HFFc6 (cell line): ENCODE data around the gene BAD. TPM values are rescaled to one million over a fixed set of nuclear protein-coding genes. Genes with fewer than 3 reads are reported as not detected.
"Not testable (repeated sequence)": the region's sequence is repeated elsewhere in the genome, so short reads cannot be mapped to it uniquely, and the experiment has no call there.

Source experiments
- DNase-seq: peaks from one replicate; pipeline ENCODE4 v3.0.0-alpha.2; 2018
- H3K27ac Mint-ChIP-seq: 2 replicates; pipeline ENCODE4 v1.8.0; 2020; ENCODE audit warnings: mild to moderate bottlenecking, mixed read lengths
- H3K27me3 Mint-ChIP-seq: 2 replicates; pipeline ENCODE4 v1.8.0; 2021; ENCODE audit warnings: mild to moderate bottlenecking, moderate library complexity, mixed read lengths; ENCODE audit not compliant: insufficient read depth
- H3K36me3 Mint-ChIP-seq: 2 replicates; pipeline ENCODE4 v1.8.0; 2021; ENCODE audit warnings: low read depth, mixed read lengths
- H3K4me1 Mint-ChIP-seq: 2 replicates; pipeline ENCODE4 v1.8.0; 2020; ENCODE audit warnings: low read depth, mixed read lengths
- H3K4me3 Mint-ChIP-seq: 2 replicates; pipeline ENCODE4 v1.8.0; 2020; ENCODE audit warnings: mild to moderate bottlenecking, moderate library complexity, mixed read lengths
- H3K9me3 Mint-ChIP-seq: 2 replicates; pipeline ENCODE4 v1.8.0; 2020; ENCODE audit warnings: mild to moderate bottlenecking, mixed read lengths
- total RNA-seq, 6 experiments: library from RNA; stranded (reverse); fragmentation: NEBNext Ultra II Directional; extraction: Animal tissue kit (Norgen Biotek cat#: 25700); gene quantifications; 2 replicates in 1 of 6; 3 replicates in 5 of 6; pipeline ENCODE4 v1.2.3, GENCODE V29; 2021
- TF ChIP-seq, protein P1 (sequence below): fragments of 200-600 bp; sonication (generic); IDR thresholded peaks from 2 replicates; pipeline ENCODE4 v1.5.0; 2021; ENCODE audit warnings: antibody characterized with exemption, mild to moderate bottlenecking

BAD gene
- total RNA-seq, 6 experiments from 2014 or later = 65.9 to 75.0 (median 68.8) TPM

- TF ChIP-seq, protein P1, sequence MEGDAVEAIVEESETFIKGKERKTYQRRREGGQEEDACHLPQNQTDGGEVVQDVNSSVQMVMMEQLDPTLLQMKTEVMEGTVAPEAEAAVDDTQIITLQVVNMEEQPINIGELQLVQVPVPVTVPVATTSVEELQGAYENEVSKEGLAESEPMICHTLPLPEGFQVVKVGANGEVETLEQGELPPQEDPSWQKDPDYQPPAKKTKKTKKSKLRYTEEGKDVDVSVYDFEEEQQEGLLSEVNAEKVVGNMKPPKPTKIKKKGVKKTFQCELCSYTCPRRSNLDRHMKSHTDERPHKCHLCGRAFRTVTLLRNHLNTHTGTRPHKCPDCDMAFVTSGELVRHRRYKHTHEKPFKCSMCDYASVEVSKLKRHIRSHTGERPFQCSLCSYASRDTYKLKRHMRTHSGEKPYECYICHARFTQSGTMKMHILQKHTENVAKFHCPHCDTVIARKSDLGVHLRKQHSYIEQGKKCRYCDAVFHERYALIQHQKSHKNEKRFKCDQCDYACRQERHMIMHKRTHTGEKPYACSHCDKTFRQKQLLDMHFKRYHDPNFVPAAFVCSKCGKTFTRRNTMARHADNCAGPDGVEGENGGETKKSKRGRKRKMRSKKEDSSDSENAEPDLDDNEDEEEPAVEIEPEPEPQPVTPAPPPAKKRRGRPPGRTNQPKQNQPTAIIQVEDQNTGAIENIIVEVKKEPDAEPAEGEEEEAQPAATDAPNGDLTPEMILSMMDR = no peak
- Mint-ChIP-seq H3K27ac (peak overlapping the region; percentile 70), H3K9me3 (no peaks in the 10 kb centered on the region), H3K4me1 (peaks cover 22% of the 10 kb centered on the region), H3K4me3 (peak overlapping the region; percentile 77), H3K27me3 (peaks cover 4% of the 10 kb centered on the region), H3K36me3 (peaks cover 16% of the 10 kb centered on the region)
- DNase-seq = no peak
Observed at GRCh38 chr11:64247729-64248531, 36.5 kb downstream of the BAD start.

DNA sequence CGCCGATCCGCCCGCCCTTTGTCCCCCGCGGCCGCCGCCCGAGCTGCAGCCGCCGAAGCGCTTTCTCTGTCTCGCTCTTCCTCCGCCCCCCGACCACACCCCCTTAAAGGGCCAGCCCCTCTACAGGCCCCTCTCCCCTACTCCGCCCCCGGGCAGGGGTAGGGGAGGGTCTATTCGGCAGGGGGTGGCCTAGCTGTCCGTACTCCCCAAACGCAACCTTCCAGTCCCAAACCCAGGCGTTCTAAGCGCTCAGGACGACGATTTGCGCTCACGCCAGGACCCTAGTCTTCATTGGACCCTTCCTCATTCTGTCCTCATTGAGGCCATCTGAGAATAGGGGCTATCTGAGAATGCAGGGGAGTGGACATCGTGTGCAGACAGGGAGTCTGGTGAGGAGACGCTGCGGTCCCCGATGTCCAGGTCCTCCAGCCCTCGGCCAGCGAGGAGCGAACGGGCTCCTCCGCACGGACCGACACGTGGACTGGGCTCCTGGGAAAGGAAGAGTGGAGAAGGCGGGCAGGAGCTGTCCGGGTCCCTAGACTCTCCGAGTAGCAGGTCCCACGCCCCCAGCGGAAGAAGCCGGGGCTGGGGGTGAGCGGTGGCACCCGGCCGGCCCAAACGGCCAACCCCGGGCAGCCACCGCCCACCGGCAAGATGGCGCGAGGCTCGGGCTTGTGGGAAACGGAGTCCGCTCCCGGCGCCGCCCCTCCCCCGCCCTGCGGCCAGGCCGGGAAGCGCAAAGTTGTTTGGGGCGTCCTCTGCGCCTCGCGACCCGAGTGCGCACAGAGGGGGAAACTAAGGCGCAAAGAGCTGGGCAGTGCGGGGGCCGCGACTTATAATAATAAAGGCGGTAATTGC, 37.4 kb downstream of the BAD start, which contains the start of gene PPP1R14B:
TSS of gene PPP1R14B (minus strand) at position 73 of the 858 bp plus-strand sequence. CDS start 270 bp downstream, outside the sequence.
- peak; percentile 90 for DNase-seq
- Mint-ChIP-seq H3K27me3 (peaks cover 4% of the 10 kb centered on the region), H3K4me3 (peak within 1 kb of the TSS; percentile 95), H3K9me3 (no peaks in the 10 kb centered on the region), H3K27ac (peak within 1 kb of the TSS; percentile 95), H3K36me3 (peaks cover 16% of the 10 kb centered on the region), H3K4me1 (peaks cover 29% of the 10 kb centered on the region)
- TF ChIP-seq, protein P1 = peak; percentile 54

- H3K4me3 Mint-ChIP-seq = peak overlapping the region; percentile 89
- H3K27me3 Mint-ChIP-seq, DNase-seq, H3K9me3 Mint-ChIP-seq, H3K27ac Mint-ChIP-seq: not testable (repeated sequence)
- H3K4me1 Mint-ChIP-seq = peaks cover 29% of the 10 kb centered on the region
- H3K36me3 Mint-ChIP-seq = peaks cover 16% of the 10 kb centered on the region
Observed at GRCh38 chr11:64246621-64246870, 37.9 kb downstream of the BAD start.

DNA sequence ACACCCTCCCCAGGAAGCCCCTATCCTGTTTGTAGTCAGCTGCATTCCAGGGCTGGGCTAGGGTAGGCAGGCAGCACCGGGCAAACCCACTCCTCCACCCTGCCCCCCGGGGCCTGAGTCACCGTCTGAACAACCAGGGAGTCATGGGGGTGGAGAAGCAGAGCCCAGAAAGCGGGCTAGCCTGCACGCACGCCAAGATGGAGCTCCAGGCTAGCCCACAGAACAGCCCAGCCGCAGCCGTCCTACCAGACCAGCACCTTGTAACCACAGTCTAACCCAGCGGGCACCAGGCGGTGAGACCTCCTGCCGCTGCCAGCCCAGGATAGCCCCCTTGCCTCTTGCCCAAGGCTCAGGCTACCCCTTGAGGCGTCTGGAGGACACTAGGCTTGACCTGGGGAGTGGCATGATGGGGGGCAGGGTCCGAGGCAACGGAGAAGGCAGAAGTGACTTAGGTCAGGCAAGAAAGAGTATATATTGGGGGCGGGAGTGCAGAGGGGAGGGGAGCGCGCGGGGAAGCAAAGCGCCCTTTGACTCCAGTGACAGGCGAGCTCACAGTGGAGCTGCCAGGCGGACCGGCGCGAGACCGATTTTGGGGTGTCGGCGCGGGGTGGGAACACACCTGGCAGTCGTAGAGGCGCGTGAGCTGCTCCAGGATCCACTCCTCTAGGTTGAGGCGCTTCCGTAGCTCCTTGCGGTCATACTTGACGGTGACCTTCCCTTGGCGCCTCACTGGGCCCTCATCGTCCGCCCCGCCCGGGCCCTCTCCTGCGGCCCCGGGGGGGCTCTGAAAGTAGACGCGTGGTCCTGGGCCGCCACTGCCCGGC, 38.5 kb downstream of the BAD start:
- Mint-ChIP-seq H3K4me3 (peak overlapping the region; percentile 95), H3K27me3 (peaks cover 4% of the 10 kb centered on the region), H3K36me3 (peaks cover 16% of the 10 kb centered on the region), H3K9me3 (no peaks in the 10 kb centered on the region), H3K27ac (peak overlapping the region; percentile 95), H3K4me1 (peaks cover 29% of the 10 kb centered on the region)
- TF ChIP-seq, protein P1 = no peak
- DNase-seq = peak; percentile 88

DNA sequence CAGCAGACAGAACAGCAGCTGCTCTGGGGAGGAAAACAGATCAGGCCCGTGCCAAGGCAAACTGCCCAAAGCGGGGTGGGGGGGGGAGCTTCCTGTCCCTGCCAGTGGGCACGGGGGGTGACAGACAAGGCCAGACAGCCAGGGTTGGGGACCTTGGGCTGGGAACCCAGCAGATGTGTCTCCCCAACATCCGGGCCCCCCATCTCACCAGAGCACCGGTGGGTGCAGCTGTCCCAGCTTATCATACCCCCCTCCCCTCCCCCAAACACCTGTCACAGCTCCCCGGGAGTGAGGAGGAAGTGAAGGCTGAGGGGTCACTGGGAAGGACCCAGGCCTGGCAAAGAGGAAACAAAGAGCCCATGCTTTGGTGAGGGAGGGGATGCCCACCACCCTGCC, 39.1 kb downstream of the BAD start:
- no peak for DNase-seq
- Mint-ChIP-seq H3K27ac (peak overlapping the region; percentile 95), H3K4me1 (peaks cover 32% of the 10 kb centered on the region), H3K9me3 (no peaks in the 10 kb centered on the region), H3K27me3 (peaks cover 4% of the 10 kb centered on the region), H3K4me3 (peak overlapping the region; percentile 95), H3K36me3 (peaks cover 16% of the 10 kb centered on the region)
- TF ChIP-seq, protein P1 = no peak
